IMR-90 (cell line): ENCODE measurements around the gene FANCD2. TPM values are rescaled to one million over a fixed set of nuclear protein-coding genes. Genes with fewer than 3 reads are reported as not detected.
"Not testable (repeated sequence)": the region's sequence is repeated elsewhere in the genome, so short reads cannot be mapped to it uniquely, and the experiment has no call there.

Source experiments
- ATAC-seq: fragments of 200-7000 bp; cut with Tn5 transposase; 2 replicates; pipeline ENCODE4 v1.9.1; 2020; ENCODE audit warnings: low read depth, mild to moderate bottlenecking, moderate library complexity
- BruUV-seq: library from RNA; stranded (reverse); fragments of 400-500 nt; replicated peaks from 2 replicates; lab custom pipeline; 2021; lab: Mats Ljungman, UMichigan
- CTCF ChIA-PET: fragments of 300-600 bp; formaldehyde crosslinking; extraction: SDS; loops from one replicate; lab custom pipeline; 2021; ENCODE audit warnings: antibody characterized with exemption; lab: Yijun Ruan, JAX
- POLR2A ChIA-PET: fragments of 300-600 bp; sonication (Branson Sonifier 250); formaldehyde crosslinking; loops from one replicate; lab custom pipeline; 2022; ENCODE audit warnings: antibody characterized with exemption; ENCODE audit not compliant: unreplicated experiment; lab: Charles Lee
- DNase-seq: peaks from one replicate; pipeline ENCODE4 v3.0.0; 2013
- H2AFZ ChIP-seq: replicated peaks from 2 replicates; pipeline ENCODE3; 2013; ENCODE audit warnings: low read length, mild to moderate bottlenecking; ENCODE audit not compliant: poor library complexity
- H2AK5ac ChIP-seq: 2 replicates; pipeline ENCODE4 v1.6.1; 2013; ENCODE audit warnings: low read depth, low read length, inconsistent platforms
- H2AK9ac ChIP-seq: replicated peaks from 2 replicates; pipeline ENCODE3; 2013; ENCODE audit warnings: mild to moderate bottlenecking, low read depth, low read length, moderate library complexity; ENCODE audit not compliant: poor library complexity
- H2BK120ac ChIP-seq: 2 replicates; pipeline ENCODE4 v1.6.1; 2013; ENCODE audit warnings: low read depth, low read length, inconsistent platforms
- H2BK15ac ChIP-seq: 3 replicates; pipeline ENCODE4 v1.6.1; 2013; ENCODE audit warnings: low read depth, low read length, inconsistent platforms
- H2BK20ac ChIP-seq: 2 replicates; pipeline ENCODE4 v1.6.1; 2013; ENCODE audit warnings: low read depth, mild to moderate bottlenecking, inconsistent platforms, low read length, moderate library complexity
- H2BK5ac ChIP-seq: 2 replicates; pipeline ENCODE4 v1.6.1; 2013; ENCODE audit warnings: mild to moderate bottlenecking, low read depth, low read length, inconsistent platforms; ENCODE audit not compliant: poor library complexity, severe bottlenecking
- H3K14ac ChIP-seq: replicated peaks from 2 replicates; pipeline ENCODE4 v1.6.1; 2013; ENCODE audit warnings: low read depth, low read length, inconsistent platforms
- H3K18ac ChIP-seq: 2 replicates; pipeline ENCODE4 v1.6.1; 2013; ENCODE audit warnings: low read depth, low read length, control low read depth
- H3K23ac ChIP-seq: 2 replicates; pipeline ENCODE4 v1.6.1; 2013; ENCODE audit warnings: low read depth, low read length, inconsistent platforms
- H3K27ac ChIP-seq: 2 replicates; pipeline ENCODE4 v1.5.1; 2013; ENCODE audit warnings: mild to moderate bottlenecking, control low read depth, low read length; ENCODE audit not compliant: insufficient read depth
- H3K27me3 ChIP-seq: 2 replicates; pipeline ENCODE4 v1.6.1; 2013; ENCODE audit warnings: low read length; ENCODE audit not compliant: control insufficient read depth, insufficient read depth
- H3K36me3 ChIP-seq: 2 replicates; pipeline ENCODE4 v1.6.1; 2013; ENCODE audit warnings: low read length, mixed read lengths; ENCODE audit not compliant: control insufficient read depth, insufficient read depth
- H3K4ac ChIP-seq: 2 replicates; pipeline ENCODE4 v1.6.1; 2013; ENCODE audit warnings: low read depth, low read length, inconsistent platforms
- H3K4me1 ChIP-seq: 2 replicates; pipeline ENCODE4 v1.6.1; 2013; ENCODE audit warnings: low read length, mixed read lengths; ENCODE audit not compliant: control insufficient read depth, insufficient read depth
- H3K4me2 ChIP-seq: 2 replicates; pipeline ENCODE4 v1.6.1; 2013; ENCODE audit warnings: low read depth, mild to moderate bottlenecking, control low read depth, low read length, moderate library complexity
- H3K4me3 ChIP-seq: 2 replicates; pipeline ENCODE4 v1.5.1; 2013; ENCODE audit warnings: low read depth, mild to moderate bottlenecking, control low read depth, low read length, moderate library complexity; ENCODE audit not compliant: insufficient read depth
- H3K56ac ChIP-seq: 2 replicates; pipeline ENCODE4 v1.6.1; 2013; ENCODE audit warnings: low read length, inconsistent platforms; ENCODE audit not compliant: insufficient read depth; ENCODE audit errors: extremely low read depth
- H3K79me1 ChIP-seq, 2 experiments: 2 replicates each; pipeline ENCODE4 v1.6.1; 2013; ENCODE audit warnings: low read length in 2 of 2, inconsistent platforms in 1 of 2, low read depth in 1 of 2
- H3K9ac ChIP-seq: 2 replicates; pipeline ENCODE4 v1.6.1; 2013; ENCODE audit warnings: low read depth, low read length, control low read depth
- H3K9me1 ChIP-seq: 2 replicates; pipeline ENCODE4 v1.6.1; 2013; ENCODE audit warnings: low read length, inconsistent platforms; ENCODE audit not compliant: insufficient read depth
- H3K9me3 ChIP-seq: 2 replicates; pipeline ENCODE4 v1.6.1; 2013; ENCODE audit warnings: low read length; ENCODE audit not compliant: control insufficient read depth, insufficient read depth
- H4K20me1 ChIP-seq: 2 replicates; pipeline ENCODE4 v1.6.1; 2013; ENCODE audit warnings: low read length, inconsistent platforms; ENCODE audit not compliant: insufficient read depth
- H4K5ac ChIP-seq: 2 replicates; pipeline ENCODE4 v1.6.1; 2013; ENCODE audit warnings: mild to moderate bottlenecking, low read depth, low read length, control low read depth
- H4K8ac ChIP-seq, 2 experiments: 2 replicates each; pipeline ENCODE4 v1.6.1; 2013; ENCODE audit warnings: low read depth in 2 of 2, low read length in 2 of 2, control low read depth in 1 of 2, inconsistent platforms in 1 of 2
- H4K91ac ChIP-seq: 2 replicates; pipeline ENCODE4 v1.6.1; 2013; ENCODE audit warnings: low read depth, low read length, inconsistent platforms; ENCODE audit not compliant: insufficient read depth
- WGBS, 2 experiments: methylation state at CpG; one replicate each; pipeline versions ENCODE4 v1.1.5 to v1.1.7; 2013; ENCODE audit warnings: missing lambda C conversion rate in 2 of 2; ENCODE audit not compliant: insufficient read length in 1 of 2; ENCODE audit errors: extremely low coverage in 2 of 2; 5-methylcytosine and 5-hydroxymethylcytosine counted together
- dilution Hi-C: fragments of 300-500 bp; cut with HindIII; formaldehyde crosslinking; loops from one replicate; pipeline ENCODE4 v1.14.3; 2018; ENCODE audit warnings: low sequenced_read_pairs; ENCODE audit not compliant: unreplicated experiment
- in situ Hi-C: fragments of 300-500 bp; cut with MboI; formaldehyde crosslinking; loops from 3 replicates; pipeline ENCODE4 v1.14.3; 2019; ENCODE audit warnings: low sequenced_read_pairs, inconsistent platforms, mixed read lengths
- intact Hi-C: fragments of 100-400 bp; cut with micrococcal nuclease; formaldehyde crosslinking; loops from 2 replicates; pipeline ENCODE4 v1.10.0; 2022
- polyA plus RNA-seq, 3 experiments: library from polyadenylated mRNA; depleted of rRNA; stranded (reverse); fragments of >200 nt; gene quantifications; 2 replicates each; pipeline ENCODE4 v1.2.3, GENCODE V29; 2012; ENCODE audit warnings: low replicate concordance in 1 of 3
- total RNA-seq: library from RNA; depleted of rRNA; stranded (reverse); fragments of >200 nt; gene quantifications from 2 replicates; pipeline ENCODE4 v1.2.3, GENCODE V29; 2012

The FANCD2 gene
- total and polyA plus RNA-seq, 2 of the 4 experiments (the other 2 are of a cell fraction): 8.9 to 19.7 TPM

- H3K4me1 ChIP-seq, intact Hi-C loops: not testable (repeated sequence)
Observed at GRCh38 chr3:10008216-10008587, 18.0 kb upstream of the FANCD2 start.

More at GRCh38 chr3:10008216-10008587, 18.0 kb upstream of the FANCD2 start:
- H3K4ac ChIP-seq, H2BK15ac ChIP-seq, H4K8ac ChIP-seq, H3K14ac ChIP-seq, H2BK5ac ChIP-seq, H3K23ac ChIP-seq, H3K27me3 ChIP-seq, H3K4me2 ChIP-seq, H3K9me1 ChIP-seq, H3K36me3 ChIP-seq, H2BK20ac ChIP-seq, DNase-seq, H2AK5ac ChIP-seq, H2AFZ ChIP-seq, BruUV-seq, H3K9ac ChIP-seq, H4K5ac ChIP-seq, H4K91ac ChIP-seq, CTCF ChIA-PET, H3K4me3 ChIP-seq, H3K27ac ChIP-seq, dilution Hi-C loops, H4K20me1 ChIP-seq, H3K18ac ChIP-seq, in situ Hi-C loops, H2AK9ac ChIP-seq, H3K9me3 ChIP-seq, H2BK120ac ChIP-seq, H3K56ac ChIP-seq, ATAC-seq: not testable (repeated sequence)
- H3K79me1 ChIP-seq: peaks cover 0 to 16% of the 10 kb centered on the region in 2 experiments
- 80% methylated on average over 1 of the region's 4 CpGs; no CpG with 5 or more reads in 1 of the 2 experiments for WGBS, 2 experiments
- POLR2A ChIA-PET: interaction anchor here (0.6 kb wide), 2 partner anchors 8 to 14 kb away, joined by 3 to 4 read pairs; no protein-coding TSS in a partner anchor
